Liver (tissue), 9 donors: ENCODE measurements around the gene TMOD2. TPM values are rescaled to one million over a fixed set of nuclear protein-coding genes. Genes with fewer than 3 reads are reported as not detected.

Experiments
- DNase-seq: peaks from one replicate; pipeline ENCODE4 v3.0.0-alpha.2; 2017; ENCODE audit warnings: low spot score
- H3K27ac ChIP-seq, 2 donors: one replicate each; pipeline ENCODE4 v1.7.0; 2013; ENCODE audit warnings: inconsistent platforms in 2 of 2, low read length in 2 of 2, control low read depth in 1 of 2, low read depth in 1 of 2, mild to moderate bottlenecking in 1 of 2
- H3K27me3 ChIP-seq, 4 donors: one replicate each; pipeline versions ENCODE4 v1.6.1 to v1.7.0; 2013; ENCODE audit warnings: low read length in 3 of 4, inconsistent platforms in 1 of 4, mild to moderate bottlenecking in 1 of 4, moderate library complexity in 1 of 4; ENCODE audit not compliant: control insufficient read depth in 4 of 4, insufficient read depth in 4 of 4
- H3K36me3 ChIP-seq, 4 donors: one replicate each; pipeline versions ENCODE4 v1.6.1 to v1.7.0; 2013; ENCODE audit warnings: low read length in 3 of 4, mild to moderate bottlenecking in 3 of 4, low read depth in 1 of 4, moderate library complexity in 1 of 4; ENCODE audit not compliant: control insufficient read depth in 4 of 4, insufficient read depth in 3 of 4
- H3K4me1 ChIP-seq, 4 donors: one replicate each; pipeline versions ENCODE4 v1.6.1 to v1.7.0; 2013; ENCODE audit warnings: low read length in 3 of 4, mild to moderate bottlenecking in 3 of 4, moderate library complexity in 1 of 4; ENCODE audit not compliant: control insufficient read depth in 4 of 4, insufficient read depth in 4 of 4
- H3K4me3 ChIP-seq, 3 donors: one replicate each; pipeline versions ENCODE4 v1.6.1 to v1.7.0; 2013; ENCODE audit warnings: low read length in 3 of 3, control low read depth in 1 of 3, low read depth in 1 of 3, mild to moderate bottlenecking in 1 of 3
- H3K9ac ChIP-seq, 2 donors: one replicate each; pipeline ENCODE4 v1.7.0; 2013; ENCODE audit warnings: low read length in 2 of 2, mild to moderate bottlenecking in 2 of 2, moderate library complexity in 2 of 2, control low read depth in 1 of 2, low read depth in 1 of 2
- H3K9me3 ChIP-seq, 4 donors: one replicate each; pipeline versions ENCODE4 v1.6.1 to v1.7.0; 2013; ENCODE audit warnings: low read length in 3 of 4; ENCODE audit not compliant: control insufficient read depth in 4 of 4
- EGR1 ChIP-seq, 2 donors: IDR thresholded peaks; 2 replicates each; pipeline ENCODE4 v1.6.1; 2016 to 2018; ENCODE audit warnings: antibody characterized with exemption in 2 of 2, low read depth in 2 of 2
- FOXA2 ChIP-seq: IDR thresholded peaks from 2 replicates; pipeline ENCODE4 v1.6.1; 2016; ENCODE audit warnings: antibody characterized with exemption
- HNF4G ChIP-seq: IDR thresholded peaks from 2 replicates; pipeline ENCODE4 v1.6.1; 2016; ENCODE audit warnings: antibody characterized with exemption
- JUND ChIP-seq, 2 donors: IDR thresholded peaks; 2 replicates each; pipeline ENCODE4 v1.6.1; 2016; ENCODE audit warnings: antibody characterized with exemption in 2 of 2
- NR2F2 ChIP-seq: IDR thresholded peaks from 2 replicates; pipeline ENCODE4 v1.6.1; 2016; ENCODE audit warnings: antibody characterized with exemption
- SP1 ChIP-seq: IDR thresholded peaks from 2 replicates; pipeline ENCODE4 v1.6.1; 2018; ENCODE audit warnings: antibody characterized with exemption, mild to moderate bottlenecking
- TAF1 ChIP-seq: conservative IDR thresholded peaks from 2 replicates; pipeline ENCODE4 v1.6.1; 2016; ENCODE audit warnings: antibody characterized with exemption, mild to moderate bottlenecking
- YY1 ChIP-seq: IDR thresholded peaks from 2 replicates; pipeline ENCODE4 v1.6.1; 2016; ENCODE audit warnings: antibody characterized with exemption, mild to moderate bottlenecking
- WGBS: extraction: QIAGEN DNeasy Blood & Tissue Kit; methylation state at CpG from one replicate; pipeline ENCODE4 v1.1.7; 2013; 5-methylcytosine and 5-hydroxymethylcytosine counted together
- polyA plus RNA-seq, 2 donors: library from polyadenylated mRNA; stranded (reverse) in 1 of 2; unstranded in 1 of 2; fragments of 200-250 nt in 1 of 2; fragments of >200 nt in 1 of 2; fragmentation: Nextera tagmentation in 1 of 2; extraction: Ambion mirVana in 1 of 2; gene quantifications; one replicate each; pipeline versions ENCODE4 v1.2.1 to v1.2.3, GENCODE V29; 2013 to 2015
- total RNA-seq, 2 donors: library from RNA; depleted of rRNA; stranded (reverse); fragments of >200 nt; gene quantifications; one replicate each; pipeline ENCODE4 v1.2.3, GENCODE V29; 2014
- TF ChIP-seq, protein P1 (sequence below): IDR thresholded peaks from 2 replicates; pipeline ENCODE4 v1.6.1; 2016; ENCODE audit warnings: antibody characterized with exemption, mild to moderate bottlenecking
- TF ChIP-seq, protein P2 (sequence below): IDR thresholded peaks from 2 replicates; pipeline ENCODE4 v1.6.1; 2016; ENCODE audit warnings: antibody characterized with exemption
- donor health status: healthy.
- donor health status: healthy.
- donor health status: healthy.
- donor health status: healthy.
- donor health status: healthy.

TMOD2 gene
- total and polyA plus RNA-seq, 4 donors, result 0.46 to 2.1 (median 1.1) TPM

DNA sequence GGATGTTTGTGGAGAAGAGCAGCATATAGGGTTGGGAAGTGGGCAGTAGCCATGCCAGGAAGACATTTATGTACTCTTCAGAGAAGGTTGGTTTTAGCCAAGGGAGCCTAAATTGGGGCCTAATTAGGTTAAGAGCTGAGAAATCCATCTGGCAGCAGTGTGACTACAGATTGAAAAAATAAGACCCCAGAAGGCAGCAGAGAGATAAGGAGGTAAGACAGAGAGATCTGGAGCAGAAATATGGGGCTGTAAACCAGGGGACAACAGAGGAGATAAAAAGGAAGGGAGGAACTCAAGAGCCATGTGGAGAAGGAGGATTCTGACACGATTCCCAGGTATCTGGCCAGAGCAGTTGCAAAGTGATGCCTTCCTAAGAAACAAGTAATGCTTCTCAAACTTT lies 37.2 kb upstream of the TMOD2 start (continued):
- TF ChIP-seq, protein P1, sequence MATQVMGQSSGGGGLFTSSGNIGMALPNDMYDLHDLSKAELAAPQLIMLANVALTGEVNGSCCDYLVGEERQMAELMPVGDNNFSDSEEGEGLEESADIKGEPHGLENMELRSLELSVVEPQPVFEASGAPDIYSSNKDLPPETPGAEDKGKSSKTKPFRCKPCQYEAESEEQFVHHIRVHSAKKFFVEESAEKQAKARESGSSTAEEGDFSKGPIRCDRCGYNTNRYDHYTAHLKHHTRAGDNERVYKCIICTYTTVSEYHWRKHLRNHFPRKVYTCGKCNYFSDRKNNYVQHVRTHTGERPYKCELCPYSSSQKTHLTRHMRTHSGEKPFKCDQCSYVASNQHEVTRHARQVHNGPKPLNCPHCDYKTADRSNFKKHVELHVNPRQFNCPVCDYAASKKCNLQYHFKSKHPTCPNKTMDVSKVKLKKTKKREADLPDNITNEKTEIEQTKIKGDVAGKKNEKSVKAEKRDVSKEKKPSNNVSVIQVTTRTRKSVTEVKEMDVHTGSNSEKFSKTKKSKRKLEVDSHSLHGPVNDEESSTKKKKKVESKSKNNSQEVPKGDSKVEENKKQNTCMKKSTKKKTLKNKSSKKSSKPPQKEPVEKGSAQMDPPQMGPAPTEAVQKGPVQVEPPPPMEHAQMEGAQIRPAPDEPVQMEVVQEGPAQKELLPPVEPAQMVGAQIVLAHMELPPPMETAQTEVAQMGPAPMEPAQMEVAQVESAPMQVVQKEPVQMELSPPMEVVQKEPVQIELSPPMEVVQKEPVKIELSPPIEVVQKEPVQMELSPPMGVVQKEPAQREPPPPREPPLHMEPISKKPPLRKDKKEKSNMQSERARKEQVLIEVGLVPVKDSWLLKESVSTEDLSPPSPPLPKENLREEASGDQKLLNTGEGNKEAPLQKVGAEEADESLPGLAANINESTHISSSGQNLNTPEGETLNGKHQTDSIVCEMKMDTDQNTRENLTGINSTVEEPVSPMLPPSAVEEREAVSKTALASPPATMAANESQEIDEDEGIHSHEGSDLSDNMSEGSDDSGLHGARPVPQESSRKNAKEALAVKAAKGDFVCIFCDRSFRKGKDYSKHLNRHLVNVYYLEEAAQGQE, result no peak
- TF ChIP-seq SP1, result no peak
- no peak for TF ChIP-seq YY1

DNA sequence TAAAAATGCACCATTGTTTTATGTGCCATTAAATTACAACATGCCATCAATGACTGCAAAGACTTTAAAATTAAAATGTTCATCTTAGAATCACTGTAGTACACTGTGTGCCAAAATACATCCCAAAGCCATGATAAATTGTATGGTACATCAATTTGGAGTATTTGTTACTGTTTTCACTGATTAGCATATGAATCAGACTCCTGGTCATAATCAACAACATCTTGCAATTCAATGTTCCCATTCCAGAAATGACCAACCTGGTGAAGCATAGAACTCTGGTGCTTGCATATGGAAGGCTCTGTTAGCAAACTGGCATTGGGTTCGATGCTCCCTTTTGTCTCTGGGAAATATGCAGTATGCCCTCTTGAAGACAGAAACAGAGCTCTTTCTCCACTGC lies 36.5 kb upstream of the TMOD2 start:
- H3K36me3 ChIP-seq, result no peaks in the 10 kb centered on the region
- no peaks in the 10 kb centered on the region for H3K27me3 ChIP-seq
- H3K4me3 ChIP-seq, result no peak overlapping the region
- H3K9me3 ChIP-seq, result no peaks in the 10 kb centered on the region
- H3K9ac ChIP-seq, result no peak overlapping the region
- TF ChIP-seq HNF4G (no peak), FOXA2 (no peak)
- TF ChIP-seq, protein P2, sequence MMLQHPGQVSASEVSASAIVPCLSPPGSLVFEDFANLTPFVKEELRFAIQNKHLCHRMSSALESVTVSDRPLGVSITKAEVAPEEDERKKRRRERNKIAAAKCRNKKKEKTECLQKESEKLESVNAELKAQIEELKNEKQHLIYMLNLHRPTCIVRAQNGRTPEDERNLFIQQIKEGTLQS, result no peak
- TF ChIP-seq, protein P1, result no peak
- H3K27ac ChIP-seq, result no peak overlapping the region
- no peak for DNase-seq
- no peaks in the 10 kb centered on the region for H3K4me1 ChIP-seq
- WGBS, result 91% methylated on average over 1 of the region's 1 CpG

DNA sequence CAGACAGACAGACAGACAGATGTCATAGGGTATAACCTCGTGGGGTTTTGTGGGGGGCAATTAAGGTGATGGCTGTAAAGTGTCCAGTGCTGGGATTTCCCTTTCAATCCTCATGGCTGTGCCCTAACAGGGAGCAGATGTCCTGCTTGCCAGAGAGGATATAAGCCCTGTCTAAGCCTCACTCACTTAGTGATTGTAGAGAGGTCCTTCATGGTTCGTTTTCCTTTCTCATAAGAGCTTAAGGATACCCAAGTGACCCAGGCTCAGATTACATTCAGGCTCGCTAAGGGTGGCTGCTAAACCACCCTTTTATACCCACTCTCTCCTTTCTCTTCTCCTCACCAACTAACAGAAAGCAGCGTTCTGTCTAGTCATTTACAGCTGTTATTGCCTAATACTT lies 33.2 kb upstream of the TMOD2 start:
- Histone ChIP-seq H3K4me3 (no peak overlapping the region), H3K36me3 (peaks cover 0 to 5% (median 2%) of the 10 kb centered on the region in 4 donors), H3K9ac (no peak overlapping the region), H3K4me1 (peaks cover 0 to 7% (median 2%) of the 10 kb centered on the region in 4 donors), H3K27me3 (no peaks in the 10 kb centered on the region), H3K9me3 (no peaks in the 10 kb centered on the region), H3K27ac (no peak overlapping the region)
- DNase-seq, result no peak
- WGBS, result 77% methylated on average over 4 of the region's 4 CpGs
- TF ChIP-seq JUND (IDR thresholded peaks at IDR 0.05) (no peak), SP1 (no peak), NR2F2 (no peak), HNF4G (no peak), TAF1 (no peak), EGR1 (IDR thresholded peaks at IDR 0.05; ENCODE audit: low read depth in 2 of 2) (no peak), FOXA2 (no peak)
- TF ChIP-seq, protein P2, result no peak
